C4-2B (cell line): ENCODE results near the gene IFT122.

ENCODE experiments used
- CTCF ChIP-seq: fragments of 450-650 bp; conservative IDR thresholded peaks from 2 replicates; pipeline ENCODE4 v1.5.1; 2017; ENCODE audit warnings: mild to moderate bottlenecking
- ZFX ChIP-seq: fragments of 450-650 bp; IDR thresholded peaks from 2 replicates; pipeline ENCODE4 v1.6.1; 2017

DNA sequence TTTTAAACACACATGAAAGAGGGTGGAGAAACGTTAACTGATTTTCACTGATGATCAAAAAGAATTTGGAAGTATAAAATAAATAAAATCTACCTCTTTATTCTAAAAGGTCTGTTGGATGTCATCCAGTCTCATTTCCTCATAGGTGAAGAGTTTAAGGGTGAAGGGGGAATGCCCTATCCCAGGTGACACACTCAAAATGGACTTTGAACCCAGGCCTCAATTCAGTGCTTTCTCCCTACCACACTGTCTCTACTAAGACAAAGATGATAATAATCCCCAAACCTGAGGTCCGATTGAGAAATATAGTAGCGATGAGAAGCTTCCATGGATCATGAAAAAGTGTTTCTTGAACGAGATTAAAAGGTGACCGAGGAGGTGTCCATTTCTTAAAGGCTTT is 6.5 kb upstream of the IFT122 start:
- TF ChIP-seq CTCF (no peak), ZFX (no peak)
